HUES48 (cell line): ENCODE data around the gene TSTD1.
"Not testable (repeated sequence)": the region's sequence is repeated elsewhere in the genome, so short reads cannot be mapped to it uniquely, and the experiment has no call there.

ENCODE experiments used
- H3K27ac ChIP-seq: one replicate; pipeline ENCODE4 v1.7.0; 2013; ENCODE audit warnings: low read depth, low read length, inconsistent platforms
- H3K27me3 ChIP-seq: 2 replicates; pipeline ENCODE4 v1.6.1; 2013; ENCODE audit warnings: mild to moderate bottlenecking, low read length; ENCODE audit not compliant: control insufficient read depth, insufficient read depth
- H3K36me3 ChIP-seq: 2 replicates; pipeline ENCODE4 v1.6.1; 2013; ENCODE audit warnings: low read length; ENCODE audit not compliant: control insufficient read depth, insufficient read depth
- H3K4me1 ChIP-seq: 2 replicates; pipeline ENCODE4 v1.6.1; 2013; ENCODE audit warnings: mild to moderate bottlenecking, low read length; ENCODE audit not compliant: control insufficient read depth, insufficient read depth
- H3K4me3 ChIP-seq: 2 replicates; pipeline ENCODE4 v1.5.1; 2013; ENCODE audit warnings: mild to moderate bottlenecking, low read depth, low read length
- H3K9ac ChIP-seq: 2 replicates; pipeline ENCODE4 v1.6.1; 2013; ENCODE audit warnings: mild to moderate bottlenecking, low read depth, low read length, moderate library complexity
- H3K9me3 ChIP-seq: 2 replicates; pipeline ENCODE4 v1.6.1; 2013; ENCODE audit warnings: low read length; ENCODE audit not compliant: control insufficient read depth, insufficient read depth

The TSTD1 gene

DNA sequence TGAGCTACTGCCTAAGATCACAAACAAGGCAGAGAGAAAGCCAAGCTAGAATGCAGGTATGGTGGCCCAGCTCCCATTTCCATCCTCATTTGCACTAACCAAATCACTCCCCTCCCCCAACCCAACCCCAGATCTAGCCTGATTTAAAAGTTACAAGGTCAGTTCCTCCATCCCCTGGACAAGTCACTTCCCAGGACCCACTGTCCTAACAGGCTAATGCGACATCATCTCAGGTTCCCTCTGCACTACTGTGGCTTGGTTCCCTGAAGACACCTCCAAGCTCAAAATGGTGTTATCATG is 20.2 kb downstream of the TSTD1 start:
- Histone ChIP-seq H3K27me3 (no peaks in the 10 kb centered on the region), H3K36me3 (peaks cover 9% of the 10 kb centered on the region), H3K4me1 (peaks cover 32% of the 10 kb centered on the region), H3K9ac (0 out of 2 replicates have a peak overlapping the region, but pooled peaks have one; percentile 7), H3K4me3 (peak overlapping the region; percentile 93), H3K9me3 (no peaks in the 10 kb centered on the region), H3K27ac (peak overlapping the region; percentile 71)

DNA sequence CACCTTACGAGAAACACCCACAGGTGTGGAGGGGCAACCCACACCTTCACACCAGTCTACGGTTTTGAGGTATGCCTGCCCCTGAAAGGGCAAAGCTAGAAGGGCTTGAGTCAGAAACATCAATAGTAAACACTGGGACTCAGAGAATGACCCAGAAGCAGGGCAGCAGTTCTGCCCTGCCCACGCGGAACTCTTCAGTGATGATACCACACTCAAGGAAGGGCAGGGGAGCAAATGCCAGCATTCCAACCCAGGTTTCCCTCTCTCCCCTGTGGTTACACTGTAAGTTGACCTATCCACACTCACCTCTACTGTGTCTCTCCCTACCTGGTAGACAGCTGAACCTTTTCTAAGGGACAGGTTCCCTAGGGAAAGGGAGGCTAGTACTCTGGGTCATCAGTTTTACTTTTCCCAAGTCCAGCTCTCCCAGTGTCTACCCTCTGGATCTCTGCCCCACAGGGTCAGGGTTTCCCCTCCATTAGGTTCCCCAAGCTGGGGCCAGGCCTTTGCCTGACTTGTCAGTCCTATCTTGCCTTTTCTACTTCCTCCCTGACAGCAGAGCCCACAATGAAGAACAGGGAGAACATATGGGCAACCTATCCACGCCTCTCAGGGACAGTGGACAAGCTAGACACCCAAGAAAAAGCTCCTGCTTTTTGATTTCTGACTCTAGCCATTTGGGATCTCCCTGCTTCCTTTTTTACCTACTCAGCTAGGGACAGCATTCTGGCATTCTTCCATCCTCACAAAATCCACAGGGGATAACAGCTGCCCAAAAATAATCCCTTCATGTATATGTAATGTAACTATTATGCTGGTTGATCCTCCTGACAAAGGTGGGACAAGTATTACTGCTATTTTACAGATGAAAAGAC is 20.8 kb downstream of the TSTD1 start:
- Histone ChIP-seq H3K4me3 (peak overlapping the region; percentile 93), H3K27ac (peak overlapping the region; percentile 71), H3K4me1 (peaks cover 38% of the 10 kb centered on the region), H3K9ac (no peak overlapping the region; the same call in 1 of the 2 replicates), H3K9me3 (no peaks in the 10 kb centered on the region), H3K36me3 (peaks cover 15% of the 10 kb centered on the region), H3K27me3 (no peaks in the 10 kb centered on the region)

DNA sequence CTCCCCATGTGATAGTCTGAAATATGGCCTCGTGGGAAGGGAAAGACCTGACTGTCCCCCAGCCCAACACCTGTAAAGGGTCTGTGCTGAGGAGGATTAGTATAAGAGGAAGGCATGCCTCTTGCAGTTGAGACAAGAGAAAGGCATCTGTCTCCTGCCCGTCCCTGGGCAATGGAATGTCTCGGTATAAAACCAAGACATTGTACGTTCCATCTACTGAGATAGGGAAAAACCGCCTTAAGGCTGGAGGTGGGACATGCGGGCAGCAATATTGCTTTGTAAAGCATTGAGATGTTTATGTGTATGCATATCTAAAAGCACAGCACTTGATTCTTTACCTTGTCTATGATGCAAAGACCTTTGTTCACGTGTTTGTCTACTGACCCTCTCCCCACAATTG is 21.6 kb downstream of the TSTD1 start:
- Histone ChIP-seq H3K4me1 (peaks cover 38% of the 10 kb centered on the region), H3K4me3 (peak overlapping the region; percentile 93; the same call in 1 of the 2 replicates), H3K27ac (peak overlapping the region; percentile 71), H3K36me3 (peaks cover 18% of the 10 kb centered on the region)
- not testable (repeated sequence) for H3K9ac ChIP-seq, H3K27me3 ChIP-seq, H3K9me3 ChIP-seq

DNA sequence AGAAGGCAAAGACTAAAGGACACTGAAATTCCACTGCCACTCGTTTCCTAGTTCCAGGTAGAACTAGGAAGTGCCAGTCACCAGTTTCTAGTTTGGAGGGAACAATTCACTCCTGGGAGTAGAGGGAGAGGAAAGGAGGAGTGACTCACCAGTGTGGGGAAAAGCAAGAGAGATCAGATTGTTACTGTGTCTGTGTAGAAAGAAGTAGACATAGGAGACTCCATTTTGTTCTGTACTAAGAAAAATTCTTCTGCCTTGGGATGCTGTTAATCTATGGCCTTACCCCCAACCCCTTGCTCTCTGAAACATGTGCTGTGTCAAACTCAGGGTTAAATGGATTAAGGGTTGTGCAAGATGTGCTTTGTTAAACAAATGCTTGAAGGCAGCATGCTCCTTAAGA is 22.1 kb downstream of the TSTD1 start:
- Histone ChIP-seq H3K4me1 (peaks cover 36% of the 10 kb centered on the region), H3K27ac (peak overlapping the region; percentile 47), H3K36me3 (peaks cover 18% of the 10 kb centered on the region)
- not testable (repeated sequence) for H3K9ac ChIP-seq, H3K27me3 ChIP-seq, H3K9me3 ChIP-seq, H3K4me3 ChIP-seq

DNA sequence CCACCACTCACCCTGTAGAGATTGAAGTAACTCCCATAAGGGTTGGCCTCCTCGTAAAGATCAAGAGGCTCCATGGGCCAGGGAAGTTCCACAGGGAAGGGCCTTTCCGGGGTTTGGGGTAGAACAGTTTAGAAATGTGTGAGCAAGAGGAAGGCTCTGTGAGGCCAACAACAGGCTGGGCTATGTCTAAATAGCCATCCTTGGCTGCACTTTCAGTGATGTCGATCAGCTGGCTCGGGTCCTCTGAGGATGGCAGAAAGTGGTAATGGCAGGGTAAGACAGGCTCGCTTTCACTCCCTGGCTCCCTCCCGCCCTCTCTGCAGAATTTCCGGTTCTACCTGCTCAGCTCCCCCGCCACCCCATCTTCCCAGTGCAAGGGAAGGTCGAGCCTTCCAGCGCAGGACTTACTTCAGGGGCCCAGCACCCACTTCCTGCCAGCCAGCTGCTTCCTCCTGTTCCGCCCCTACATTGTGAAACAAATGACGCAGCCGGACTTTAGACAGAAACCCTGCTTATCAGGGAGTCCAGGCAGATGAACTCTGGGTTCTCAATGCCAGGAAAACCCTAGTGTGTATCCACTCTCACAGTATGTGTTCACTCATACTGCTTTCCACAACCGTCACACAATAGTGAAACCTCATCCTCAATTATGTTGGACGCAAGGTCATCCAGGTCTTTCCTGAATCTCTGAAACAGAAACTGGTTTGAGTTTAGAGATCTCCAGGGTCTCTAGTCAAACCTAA is 25.1 kb downstream of the TSTD1 start:
- 0 out of 2 replicates have a peak overlapping the region, but pooled peaks have one; percentile 23 for H3K4me3 ChIP-seq
- H3K27me3 ChIP-seq, result no peaks in the 10 kb centered on the region
- H3K9ac ChIP-seq, result no peak overlapping the region
- peaks cover 32% of the 10 kb centered on the region for H3K4me1 ChIP-seq
- no peaks in the 10 kb centered on the region for H3K9me3 ChIP-seq
- H3K36me3 ChIP-seq, result peaks cover 26% of the 10 kb centered on the region
- H3K27ac ChIP-seq, result peak overlapping the region; percentile 73

DNA sequence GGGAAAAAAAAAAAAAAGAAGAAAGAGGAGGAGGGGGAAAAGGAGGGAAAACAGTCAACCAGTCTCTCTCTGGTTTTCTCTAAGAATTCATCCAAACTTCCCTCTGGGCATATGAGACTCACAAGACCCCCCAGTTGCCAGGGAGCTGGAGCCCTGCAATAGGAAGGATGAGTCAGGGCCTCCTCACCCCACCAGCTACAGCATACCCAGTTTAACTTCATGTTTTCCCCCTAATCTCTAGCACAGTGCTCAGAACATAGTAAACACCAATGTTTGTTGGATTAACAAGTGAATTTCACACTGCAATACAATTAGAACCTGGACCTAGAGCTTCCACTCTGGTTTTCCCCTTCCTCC is 25.7 kb downstream of the TSTD1 start:
- no peaks in the 10 kb centered on the region for H3K27me3 ChIP-seq
- no peak overlapping the region for H3K4me3 ChIP-seq
- H3K36me3 ChIP-seq, result peaks cover 26% of the 10 kb centered on the region
- peak overlapping the region; percentile 73 for H3K27ac ChIP-seq
- no peaks in the 10 kb centered on the region for H3K9me3 ChIP-seq
- H3K9ac ChIP-seq, result no peak overlapping the region
- peaks cover 26% of the 10 kb centered on the region for H3K4me1 ChIP-seq

DNA sequence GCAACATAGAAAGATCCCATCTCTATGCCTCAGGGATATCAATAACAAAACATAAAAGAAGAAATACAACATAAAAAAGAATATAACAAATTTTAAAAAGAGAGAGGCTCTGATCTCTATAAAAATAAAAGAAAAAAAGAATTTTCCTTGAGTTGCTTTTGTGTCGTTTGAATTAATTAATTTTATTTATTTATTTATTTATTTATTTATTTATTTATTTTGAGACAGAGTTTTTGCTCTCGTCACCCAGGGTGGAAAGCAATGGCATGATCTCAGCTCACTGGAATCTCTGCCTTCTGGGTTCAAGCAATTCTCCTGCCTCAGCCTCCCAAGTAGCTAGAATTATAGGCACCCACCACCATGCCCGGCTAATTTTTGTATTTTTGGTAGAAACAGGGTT is 26.3 kb downstream of the TSTD1 start:
- Histone ChIP-seq H3K27me3 (no peaks in the 10 kb centered on the region), H3K36me3 (peaks cover 31% of the 10 kb centered on the region), H3K27ac (no peak overlapping the region), H3K4me1 (peaks cover 20% of the 10 kb centered on the region), H3K9me3 (no peaks in the 10 kb centered on the region), H3K4me3 (no peak overlapping the region), H3K9ac (no peak overlapping the region)

DNA sequence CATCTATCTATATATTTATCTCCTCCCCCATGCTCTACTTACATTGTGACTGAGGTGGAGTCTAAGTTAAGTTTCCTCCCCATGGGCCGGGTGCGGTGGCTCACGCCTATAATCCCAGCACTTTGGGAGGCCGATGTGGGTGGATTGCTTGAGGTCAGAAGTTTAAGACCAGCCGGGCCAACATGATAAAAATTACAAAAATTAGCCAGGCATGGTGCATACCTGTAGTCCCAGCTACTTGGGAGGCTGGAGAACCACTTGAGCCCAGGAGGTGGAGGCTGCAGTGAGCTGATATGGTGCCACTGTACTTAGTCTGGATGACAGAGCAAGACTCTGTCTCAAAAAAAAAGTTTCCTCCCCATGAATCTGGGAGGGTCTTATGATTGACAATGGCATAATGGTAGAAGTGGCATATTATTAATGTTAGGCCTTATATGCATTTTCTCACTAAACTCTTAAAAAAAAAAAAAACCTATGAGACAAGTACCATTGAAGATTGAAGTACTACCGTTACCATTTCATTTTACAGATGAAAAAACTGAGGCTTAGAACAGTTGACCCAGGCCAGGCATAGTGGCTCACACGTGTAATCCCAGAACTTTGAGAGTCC is 29.1 kb downstream of the TSTD1 start:
- H3K9ac ChIP-seq, result no peak overlapping the region
- H3K4me3 ChIP-seq, result no peak overlapping the region
- H3K36me3 ChIP-seq, result peaks cover 31% of the 10 kb centered on the region
- no peak overlapping the region for H3K27ac ChIP-seq
- no peaks in the 10 kb centered on the region for H3K9me3 ChIP-seq
- peaks cover 16% of the 10 kb centered on the region for H3K4me1 ChIP-seq
- no peaks in the 10 kb centered on the region for H3K27me3 ChIP-seq

DNA sequence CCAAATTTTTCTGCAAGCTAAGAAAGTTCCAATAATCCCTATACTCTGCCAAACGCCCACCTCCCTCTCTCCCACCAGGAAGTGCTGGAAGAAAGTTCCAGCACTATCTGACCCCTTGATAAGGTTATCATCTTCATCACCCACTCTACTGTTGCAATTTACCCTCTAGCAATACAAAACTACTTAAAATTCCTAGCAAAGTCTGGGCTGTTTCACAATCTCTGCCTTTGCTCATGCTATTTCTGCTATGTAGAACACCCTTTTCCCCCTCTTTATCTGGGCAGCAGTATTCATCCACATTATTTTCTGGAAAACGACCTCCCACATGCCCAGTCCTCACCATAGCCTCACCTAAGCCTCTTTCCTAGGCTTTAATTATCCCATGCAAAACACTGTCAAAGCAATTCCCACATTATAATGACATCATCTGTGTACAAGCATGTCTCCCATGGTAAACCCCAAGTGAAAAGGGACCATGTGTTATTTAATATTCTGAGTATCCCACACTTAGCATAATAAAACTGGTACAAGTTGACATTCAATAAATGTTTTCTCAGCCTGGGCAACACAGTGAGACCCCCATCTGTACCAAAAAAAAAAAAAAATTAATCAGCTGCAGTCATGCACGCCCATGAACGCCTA is 29.8 kb downstream of the TSTD1 start:
- Histone ChIP-seq H3K9me3 (no peaks in the 10 kb centered on the region), H3K4me1 (peaks cover 10% of the 10 kb centered on the region), H3K27me3 (no peaks in the 10 kb centered on the region), H3K9ac (no peak overlapping the region), H3K4me3 (no peak overlapping the region), H3K36me3 (peaks cover 26% of the 10 kb centered on the region), H3K27ac (no peak overlapping the region)

DNA sequence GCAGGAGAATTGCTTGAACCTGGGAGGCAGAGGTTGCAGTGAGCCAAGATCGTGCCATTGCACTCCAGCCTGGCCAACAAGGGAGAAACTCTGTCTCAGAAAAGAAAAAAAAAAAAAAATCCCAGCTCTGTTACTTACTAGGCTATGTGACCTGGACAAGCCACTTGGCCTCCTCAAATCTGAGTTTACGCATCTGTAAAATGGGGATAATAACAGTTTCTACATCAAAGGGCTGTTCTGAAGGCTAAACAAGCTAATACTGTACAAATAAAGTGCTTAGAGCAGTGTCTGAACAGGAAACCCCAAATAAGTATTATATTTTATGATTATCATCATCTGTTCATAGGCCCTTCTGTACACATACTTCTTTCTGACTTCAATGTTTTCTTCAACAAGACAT is 31.4 kb downstream of the TSTD1 start:
- H3K36me3 ChIP-seq, result peaks cover 16% of the 10 kb centered on the region
- no peaks in the 10 kb centered on the region for H3K27me3 ChIP-seq
- no peak overlapping the region for H3K4me3 ChIP-seq
- no peak overlapping the region for H3K27ac ChIP-seq
- no peaks in the 10 kb centered on the region for H3K9me3 ChIP-seq
- no peaks in the 10 kb centered on the region for H3K4me1 ChIP-seq
- H3K9ac ChIP-seq, result no peak overlapping the region
